Endothelial cell of umbilical vein (primary cell): ENCODE data around the gene C14orf132. TPM values are rescaled to one million over a fixed set of nuclear protein-coding genes. Genes with fewer than 3 reads are reported as not detected.

Source experiments
- BruUV-seq: library from RNA; stranded (reverse); fragments of 400-500 nt; replicated peaks from 2 replicates; lab custom pipeline; 2021; lab: Mats Ljungman, UMichigan
- CTCF ChIA-PET: fragments of 300-600, 350-600 bp; sonication (Branson Sonifier 250); formaldehyde crosslinking; loops from one replicate; lab custom pipeline; 2021; ENCODE audit warnings: antibody characterized with exemption, inconsistent platforms; lab: Charles Lee
- POLR2A ChIA-PET: fragments of 300-600, 350-600 bp; sonication (Branson Sonifier 250); formaldehyde crosslinking; loops from one replicate; lab custom pipeline; 2021; ENCODE audit warnings: antibody characterized with exemption, inconsistent platforms; lab: Charles Lee
- DNase-seq: peaks from one replicate; pipeline ENCODE4 v3.0.0-alpha.2; 2011; ENCODE audit warnings: low read depth, low spot score
- FAIRE-seq: peaks from 2 replicates; lab custom pipeline; 2011; peaks lifted over from hg19 to GRCh38; lab: Jason Lieb, UNC
- H2AFZ ChIP-seq: 2 replicates; pipeline ENCODE4 v1.6.0; 2012; ENCODE audit warnings: low read depth, low read length, control low read depth, inconsistent platforms
- H3K27ac ChIP-seq: 2 replicates; pipeline ENCODE4 v1.5.1; 2011; ENCODE audit warnings: low read depth, mild to moderate bottlenecking, control low read depth, low read length, moderate library complexity; ENCODE audit not compliant: insufficient read depth
- H3K27me3 ChIP-seq, 2 experiments: 2 replicates each; pipeline versions ENCODE4 v1.6.0 to v1.6.1; 2011; ENCODE audit warnings: low read length in 2 of 2, mixed read lengths in 1 of 2; ENCODE audit not compliant: control insufficient read depth in 2 of 2, insufficient read depth in 2 of 2
- H3K36me3 ChIP-seq, 2 experiments: 2 replicates in 1 of 2; 3 replicates in 1 of 2; pipeline ENCODE4 v1.5.1; 2011; ENCODE audit warnings: low read length in 2 of 2, mild to moderate bottlenecking in 1 of 2, moderate library complexity in 1 of 2; ENCODE audit not compliant: control insufficient read depth in 2 of 2, insufficient read depth in 2 of 2; ENCODE audit errors: extremely low read depth in 1 of 2
- H3K4me1 ChIP-seq: 3 replicates; pipeline ENCODE4 v1.5.1; 2011; ENCODE audit warnings: mild to moderate bottlenecking, low read length; ENCODE audit not compliant: control insufficient read depth, insufficient read depth; ENCODE audit errors: extremely low read depth
- H3K4me2 ChIP-seq: 2 replicates; pipeline ENCODE4 v1.6.1; 2011; ENCODE audit warnings: low read length, control low read depth, mixed read lengths; ENCODE audit not compliant: insufficient read depth
- H3K4me3 ChIP-seq, 3 experiments: fragments of 200-600 bp in 1 of 3; sonication (generic), shearing (Covaris generic) in 1 of 3; replicated peaks in 1 of 3; 2 replicates each; pipeline ENCODE4 v1.5.1; 2011 to 2016; ENCODE audit warnings: control low read depth in 3 of 3, low read length in 3 of 3, mild to moderate bottlenecking in 2 of 3, inconsistent platforms in 1 of 3, low read depth in 1 of 3, moderate library complexity in 1 of 3; ENCODE audit not compliant: insufficient read depth in 1 of 3
- H3K79me2 ChIP-seq: 2 replicates; pipeline ENCODE4 v1.6.0; 2012; ENCODE audit warnings: low read length, inconsistent platforms; ENCODE audit not compliant: control insufficient read depth, insufficient read depth
- H3K9ac ChIP-seq: replicated peaks from 2 replicates; pipeline ENCODE3; 2011; ENCODE audit warnings: low read length, control low read depth; ENCODE audit not compliant: insufficient read depth; ENCODE audit errors: extremely low read depth
- H3K9me1 ChIP-seq: replicated peaks from 3 replicates; pipeline ENCODE4 v1.6.0; 2011; ENCODE audit warnings: mild to moderate bottlenecking, low read length; ENCODE audit not compliant: control insufficient read depth, insufficient read depth; ENCODE audit errors: extremely low read depth
- H3K9me3 ChIP-seq: replicated peaks from 2 replicates; pipeline ENCODE4 v1.5.1; 2012; ENCODE audit warnings: low read length, inconsistent platforms; ENCODE audit not compliant: control insufficient read depth, insufficient read depth
- H4K20me1 ChIP-seq: replicated peaks from 2 replicates; pipeline ENCODE3; 2011; ENCODE audit warnings: mild to moderate bottlenecking, low read length; ENCODE audit not compliant: control insufficient read depth, insufficient read depth; ENCODE audit errors: extremely low read depth
- EZH2 ChIP-seq: IDR thresholded peaks from 2 replicates; pipeline ENCODE4 v1.6.1; 2012; ENCODE audit warnings: borderline replicate concordance, low read depth, mild to moderate bottlenecking, moderate library complexity, low read length, inconsistent platforms; ENCODE audit not compliant: severe bottlenecking
- FOS ChIP-seq: IDR thresholded peaks from 2 replicates; pipeline ENCODE4 v1.6.1; 2011; ENCODE audit warnings: mild to moderate bottlenecking, low read length, moderate library complexity, borderline replicate concordance; ENCODE audit not compliant: insufficient read depth
- GATA2 ChIP-seq: IDR thresholded peaks from 2 replicates; pipeline ENCODE4 v1.7.0; 2011; ENCODE audit warnings: low read depth, mild to moderate bottlenecking, moderate library complexity, mixed read lengths, low read length; ENCODE audit not compliant: insufficient read length, insufficient read depth
- JUN ChIP-seq: IDR thresholded peaks from 2 replicates; pipeline ENCODE4 v1.6.1; 2011; ENCODE audit warnings: borderline replicate concordance, low read depth; ENCODE audit not compliant: insufficient read length, insufficient read depth
- MYC ChIP-seq: IDR thresholded peaks from one replicate; pipeline ENCODE4 v1.6.1; 2011; ENCODE audit warnings: mild to moderate bottlenecking, low read depth, low read length
- POLR2A ChIP-seq: IDR thresholded peaks from 2 replicates; pipeline ENCODE4 v1.6.1; 2012; ENCODE audit warnings: low read depth, mild to moderate bottlenecking, control low read depth, low read length
- POLR2AphosphoS5 ChIP-seq: IDR thresholded peaks from 2 replicates; pipeline ENCODE4 v1.6.1; 2012; ENCODE audit warnings: low read depth, mild to moderate bottlenecking, control low read depth, low read length, moderate library complexity; ENCODE audit not compliant: insufficient read depth
- dilution Hi-C: fragments of 300-500 bp; cut with MboI; formaldehyde crosslinking; loops from one replicate; pipeline ENCODE4 v1.15.0; 2019; ENCODE audit warnings: low sequenced_read_pairs; ENCODE audit not compliant: extremely low pct_ligation_motif_present
- intact Hi-C: fragments of 100-400 bp; cut with micrococcal nuclease; formaldehyde crosslinking; loops from one replicate; pipeline ENCODE4 v1.10.0; 2022
- polyA plus RNA-seq, 4 experiments: library from polyadenylated mRNA; depleted of rRNA in 3 of 4; stranded (reverse) in 3 of 4; unstranded in 1 of 4; fragments of >200 nt; gene quantifications; 2 replicates each; pipeline versions ENCODE4 v1.2.1 to v1.2.3, GENCODE V29; 2011 to 2012; ENCODE audit warnings: missing spikeins in 1 of 4
- total RNA-seq: library from RNA; stranded (reverse); gene quantifications from 2 replicates; pipeline ENCODE4 v1.2.3, GENCODE V29; 2021
- TF ChIP-seq, protein P1 (sequence below), 2 donors: IDR thresholded peaks; 1 replicate in 1 of 2; 2 replicates in 1 of 2; pipeline ENCODE4 v1.5.1; 2011; ENCODE audit warnings: low read length in 2 of 2, mild to moderate bottlenecking in 2 of 2, moderate library complexity in 2 of 2, control low read depth in 1 of 2, inconsistent platforms in 1 of 2, low read depth in 1 of 2; ENCODE audit not compliant: insufficient read depth in 1 of 2; ENCODE audit errors: extremely low read depth in 1 of 2
- TF ChIP-seq, protein P2 (sequence below): IDR thresholded peaks from 2 replicates; pipeline ENCODE4 v1.6.1; 2011; ENCODE audit not compliant: insufficient read depth, insufficient read length

C14orf132 gene
- total and polyA plus RNA-seq, 2 donors (not counting 3 experiments of a cell fraction or from before 2014, with no cell fraction given) = 3.2 to 7.6 TPM

DNA sequence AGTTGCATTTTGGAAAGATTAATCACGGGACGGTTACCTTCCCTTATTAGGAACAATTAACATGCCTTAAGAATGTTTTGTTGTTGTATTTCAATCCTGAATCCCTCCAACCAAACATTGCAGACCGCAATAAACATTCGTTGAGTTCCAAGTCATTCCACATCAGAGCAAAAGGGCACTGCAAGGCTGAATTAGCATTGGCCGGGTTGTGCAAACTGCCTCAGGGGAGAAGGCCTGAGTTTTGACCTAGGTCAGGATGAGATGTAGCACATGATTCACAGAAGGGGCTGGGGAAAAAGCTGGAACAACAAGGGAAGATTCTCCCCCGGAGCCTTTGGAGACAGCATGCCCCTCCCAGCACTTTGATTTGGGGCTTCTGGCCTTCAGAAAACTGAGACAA, 83.3 kb downstream of the C14orf132 start:
- no peak overlapping the region for H3K4me2 ChIP-seq
- H3K4me3 ChIP-seq = no peak overlapping the region
- intact Hi-C loops (no loop called here), dilution Hi-C loops (no loop called here)
- H3K27ac ChIP-seq = no peak overlapping the region
- H3K4me1 ChIP-seq = no peaks in the 10 kb centered on the region
- H3K27me3 ChIP-seq = no peaks in the 10 kb centered on the region
- H2AFZ ChIP-seq = no peak overlapping the region
- H4K20me1 ChIP-seq = no peaks in the 10 kb centered on the region
- TF ChIP-seq JUN = no peak
- TF ChIP-seq MYC = no peak
- no peak for TF ChIP-seq POLR2A
- no peak for TF ChIP-seq FOS
- TF ChIP-seq, protein P1, sequence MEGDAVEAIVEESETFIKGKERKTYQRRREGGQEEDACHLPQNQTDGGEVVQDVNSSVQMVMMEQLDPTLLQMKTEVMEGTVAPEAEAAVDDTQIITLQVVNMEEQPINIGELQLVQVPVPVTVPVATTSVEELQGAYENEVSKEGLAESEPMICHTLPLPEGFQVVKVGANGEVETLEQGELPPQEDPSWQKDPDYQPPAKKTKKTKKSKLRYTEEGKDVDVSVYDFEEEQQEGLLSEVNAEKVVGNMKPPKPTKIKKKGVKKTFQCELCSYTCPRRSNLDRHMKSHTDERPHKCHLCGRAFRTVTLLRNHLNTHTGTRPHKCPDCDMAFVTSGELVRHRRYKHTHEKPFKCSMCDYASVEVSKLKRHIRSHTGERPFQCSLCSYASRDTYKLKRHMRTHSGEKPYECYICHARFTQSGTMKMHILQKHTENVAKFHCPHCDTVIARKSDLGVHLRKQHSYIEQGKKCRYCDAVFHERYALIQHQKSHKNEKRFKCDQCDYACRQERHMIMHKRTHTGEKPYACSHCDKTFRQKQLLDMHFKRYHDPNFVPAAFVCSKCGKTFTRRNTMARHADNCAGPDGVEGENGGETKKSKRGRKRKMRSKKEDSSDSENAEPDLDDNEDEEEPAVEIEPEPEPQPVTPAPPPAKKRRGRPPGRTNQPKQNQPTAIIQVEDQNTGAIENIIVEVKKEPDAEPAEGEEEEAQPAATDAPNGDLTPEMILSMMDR (IDR thresholded peaks at IDR 0.05; ENCODE audit: extremely low read depth in 1 of 2, insufficient read depth in 1 of 2, low read depth in 1 of 2, low read length in 2 of 2) = no peak
- no peak for TF ChIP-seq POLR2AphosphoS5
- TF ChIP-seq GATA2 = no peak
- TF ChIP-seq EZH2 = no peak
- TF ChIP-seq, protein P2, sequence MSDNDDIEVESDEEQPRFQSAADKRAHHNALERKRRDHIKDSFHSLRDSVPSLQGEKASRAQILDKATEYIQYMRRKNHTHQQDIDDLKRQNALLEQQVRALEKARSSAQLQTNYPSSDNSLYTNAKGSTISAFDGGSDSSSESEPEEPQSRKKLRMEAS = no peak
- FAIRE-seq (no peak), DNase-seq (no peak)
- no peaks in the 10 kb centered on the region for H3K9me3 ChIP-seq
- H3K9me1 ChIP-seq = no peaks in the 10 kb centered on the region
- POLR2A ChIA-PET = no interaction called here
- CTCF ChIA-PET = no interaction called here
- H3K79me2 ChIP-seq = no peaks in the 10 kb centered on the region
- no peaks in the 10 kb centered on the region for H3K36me3 ChIP-seq
- H3K9ac ChIP-seq = no peak overlapping the region
- BruUV-seq = no TSS peak
